Vagina (tissue), 2 donors: ENCODE data around the gene PYCARD. TPM values are rescaled to one million over a fixed set of nuclear protein-coding genes. Genes with fewer than 3 reads are reported as not detected.
A peak's percentile ranks its signal among the peaks of the same experiment; 100 is the strongest.

ENCODE experiments used
- DNase-seq, 2 donors: peaks; one replicate each; pipeline ENCODE4 v3.0.0-alpha.2; 2017; ENCODE audit errors: extremely low spot score in 2 of 2
- H3K27ac ChIP-seq: fragments of 200-600 bp; sonication (generic); one replicate; pipeline ENCODE4 v1.5.1; 2019
- H3K27me3 ChIP-seq: fragments of 200-600 bp; sonication (generic); one replicate; pipeline ENCODE4 v1.5.1; 2019
- H3K36me3 ChIP-seq, 2 donors: fragments of 200-600 bp; sonication (generic); one replicate each; pipeline ENCODE4 v1.5.1; 2017 to 2019
- H3K4me1 ChIP-seq: fragments of 200-600 bp; sonication (generic); one replicate; pipeline ENCODE4 v1.5.1; 2019
- H3K4me3 ChIP-seq, 2 donors: fragments of 200-600 bp; sonication (generic); 1 replicate in 1 of 2; 2 replicates in 1 of 2; pipeline ENCODE4 v1.5.1; 2016 to 2019
- H3K9me3 ChIP-seq: fragments of 200-600 bp; sonication (generic); one replicate; pipeline ENCODE4 v1.5.1; 2019
- CTCF ChIP-seq, 3 experiments: fragments of 450-650 bp in 2 of 3; fragments of 200-600 bp in 1 of 3; sonication (generic) in 1 of 3; IDR thresholded peaks; one replicate each; pipeline ENCODE4 v1.5.1; 2017 to 2019; ENCODE audit warnings: antibody characterized with exemption in 3 of 3, mild to moderate bottlenecking in 2 of 3, moderate library complexity in 2 of 3
- POLR2A ChIP-seq, 2 donors: fragments of 450-650 bp; IDR thresholded peaks; one replicate each; pipeline ENCODE4 v1.6.1; 2017; ENCODE audit warnings: antibody characterized with exemption in 2 of 2, mild to moderate bottlenecking in 2 of 2, moderate library complexity in 2 of 2
- POLR2AphosphoS5 ChIP-seq, 2 donors: sonication (generic); formaldehyde crosslinking; IDR thresholded peaks; one replicate each; pipeline ENCODE4 v1.9.0; 2017; ENCODE audit warnings: antibody characterized with exemption in 2 of 2, mild to moderate bottlenecking in 2 of 2, low read depth in 1 of 2; ENCODE audit not compliant: insufficient read depth in 1 of 2
- intact Hi-C: fragments of 100-400 bp; cut with DNase I; formaldehyde crosslinking; loops from one replicate; pipeline ENCODE4 v1.15.1; 2023
- total RNA-seq: library from RNA; depleted of rRNA; stranded (reverse); fragments of >200 nt; gene quantifications from one replicate; pipeline ENCODE4 v1.2.3, GENCODE V29; 2016

PYCARD gene
- total RNA-seq, 1 donor from 2014 or later = 85.0 TPM

DNA sequence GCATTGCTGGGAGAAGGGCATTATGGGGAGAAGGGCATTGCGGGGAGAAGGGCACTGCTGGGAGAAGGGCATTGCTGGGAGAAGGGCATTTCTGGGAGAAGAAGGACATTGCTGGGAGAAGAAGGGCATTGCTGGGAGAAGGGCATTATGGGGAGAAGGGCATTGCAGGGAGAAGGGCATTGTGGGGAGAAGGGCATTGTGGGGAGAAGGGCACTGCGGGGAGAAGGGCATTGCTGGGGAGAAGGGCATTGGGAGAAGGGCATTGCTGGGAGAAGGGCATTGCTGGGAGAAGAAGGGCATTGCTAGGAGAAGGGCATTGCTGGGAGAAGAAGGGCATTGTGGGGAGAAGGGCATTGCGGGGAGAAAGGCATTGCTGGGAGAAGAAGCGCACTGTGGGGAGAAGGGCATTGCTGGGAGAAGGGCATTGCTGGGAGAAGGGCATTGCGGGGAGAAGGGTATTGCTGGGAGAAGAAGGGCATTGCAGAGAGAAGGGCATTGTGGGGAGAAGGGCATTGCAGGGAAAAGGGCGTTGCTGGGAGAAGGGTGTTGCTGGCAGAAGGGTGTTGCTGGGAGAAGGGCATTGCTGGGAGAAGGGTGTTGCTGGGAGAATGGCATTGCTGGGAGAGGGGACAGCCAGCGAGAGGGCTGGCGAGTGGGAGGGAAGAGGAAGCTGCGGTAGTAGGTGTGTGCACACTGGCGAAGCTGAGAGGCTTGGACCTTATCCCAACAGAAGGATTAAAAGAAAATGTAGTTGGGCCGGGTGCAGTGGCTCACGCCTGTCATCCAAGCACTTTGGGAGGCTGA, 19.0 kb upstream of the PYCARD start:
- intact Hi-C loops = no loop called here

DNA sequence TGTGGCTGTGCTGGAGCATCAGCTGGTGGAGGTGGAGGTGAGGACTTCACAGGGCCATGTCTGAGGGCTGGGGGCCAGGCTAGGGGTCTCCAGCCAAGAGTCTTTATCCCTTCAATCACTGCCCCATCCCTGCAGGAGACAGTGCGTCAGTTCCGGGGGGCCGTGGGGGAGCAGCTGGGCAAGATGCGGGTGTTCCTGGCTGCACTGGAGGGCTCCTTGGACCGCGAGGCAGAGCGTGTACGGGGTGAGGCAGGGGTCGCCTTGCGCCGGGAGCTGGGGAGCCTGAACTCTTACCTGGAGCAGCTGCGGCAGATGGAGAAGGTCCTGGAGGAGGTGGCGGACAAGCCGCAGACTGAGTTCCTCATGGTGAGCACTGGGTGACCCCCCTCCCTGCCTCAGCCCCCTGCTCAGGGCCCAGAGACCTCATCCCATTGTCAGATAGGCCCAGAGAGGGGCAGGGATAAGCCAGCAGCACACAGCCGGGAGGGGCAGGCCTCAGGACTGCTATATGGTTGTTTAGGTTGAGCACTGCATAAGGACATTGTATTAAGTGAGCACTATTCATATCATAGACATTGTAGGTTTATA, 16.7 kb upstream of the PYCARD start:
- intact Hi-C loops = no loop called here
- TF ChIP-seq POLR2AphosphoS5 (IDR thresholded peaks at IDR 0.05; ENCODE audit: insufficient read depth in 1 of 2, low read depth in 1 of 2) = no peak
- TF ChIP-seq POLR2A (IDR thresholded peaks at IDR 0.05) = no peak
- TF ChIP-seq CTCF (IDR thresholded peaks at IDR 0.05) = no peak
- Histone ChIP-seq H3K27ac (no peak overlapping the region), H3K27me3 (no peaks in the 10 kb centered on the region), H3K4me1 (peaks cover 29% of the 10 kb centered on the region), H3K4me3 (no peak overlapping the region), H3K9me3 (no peaks in the 10 kb centered on the region), H3K36me3 (no peaks in the 10 kb centered on the region)
- DNase-seq = no peak

More for the DNA sequence above, 19.0 kb upstream of the PYCARD start:
- TF ChIP-seq POLR2AphosphoS5 (IDR thresholded peaks at IDR 0.05; ENCODE audit: insufficient read depth in 1 of 2, low read depth in 1 of 2) = no peak
- TF ChIP-seq POLR2A (IDR thresholded peaks at IDR 0.05) = no peak
- no peak for TF ChIP-seq CTCF (IDR thresholded peaks at IDR 0.05)
- no peak overlapping the region for H3K4me3 ChIP-seq
- no peaks in the 10 kb centered on the region for H3K9me3 ChIP-seq
- H3K27me3 ChIP-seq = no peaks in the 10 kb centered on the region
- H3K27ac ChIP-seq = no peak overlapping the region
- DNase-seq = no peak
- peaks cover 6% of the 10 kb centered on the region for H3K4me1 ChIP-seq
- H3K36me3 ChIP-seq = no peaks in the 10 kb centered on the region

- Histone ChIP-seq H3K9me3 (no peaks in the 10 kb centered on the region), H3K4me3 (peak overlapping the region; percentile 43 to 60), H3K27ac (no peak overlapping the region), H3K4me1 (peaks cover 32% of the 10 kb centered on the region), H3K36me3 (no peaks in the 10 kb centered on the region), H3K27me3 (no peaks in the 10 kb centered on the region)
- no peak for DNase-seq
- intact Hi-C loops = no loop called here
- no peak for TF ChIP-seq POLR2A (IDR thresholded peaks at IDR 0.05)
- TF ChIP-seq POLR2AphosphoS5 (IDR thresholded peaks at IDR 0.05; ENCODE audit: insufficient read depth in 1 of 2, low read depth in 1 of 2) = no peak
- TF ChIP-seq CTCF (IDR thresholded peaks at IDR 0.05) = no peak
These were observed 14.6 kb upstream of the PYCARD start for GRCh38 chr16:31217136-31217530.

DNA sequence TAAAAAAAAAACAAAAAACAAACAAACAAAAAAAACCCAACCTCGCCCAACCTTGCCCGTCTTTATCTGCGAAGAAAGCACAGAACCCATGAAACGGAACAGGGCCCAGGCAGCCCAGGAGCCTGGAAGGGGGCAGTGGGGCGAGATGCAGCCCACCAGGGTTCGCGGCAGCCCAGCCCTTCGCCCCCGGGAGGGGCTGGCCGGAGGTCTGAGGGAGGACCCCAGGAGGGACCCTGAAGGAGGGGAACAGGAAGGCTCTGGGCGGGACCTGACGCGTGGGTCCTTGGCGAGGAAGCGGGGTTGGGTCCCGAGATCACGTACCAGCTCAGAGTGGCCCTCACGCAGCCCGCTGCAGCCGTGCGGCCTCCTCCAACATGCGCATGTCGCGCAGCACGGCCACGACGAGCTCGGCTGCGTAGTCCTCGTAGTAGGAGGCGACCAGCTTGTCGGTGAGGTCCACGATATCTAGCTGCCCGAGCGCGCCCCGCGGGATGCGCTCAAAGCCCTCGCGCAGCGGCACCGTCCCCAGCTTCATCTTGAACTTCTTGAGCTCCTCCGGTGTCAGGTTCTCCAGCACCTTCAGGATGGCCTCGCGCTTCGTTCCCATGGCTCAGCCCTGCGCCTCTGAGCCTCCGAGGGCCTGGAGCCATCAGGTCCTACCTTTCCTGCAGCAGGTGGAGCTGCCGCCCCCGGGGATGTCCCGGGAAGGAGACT, 14.0 kb upstream of the PYCARD start, which contains the start of gene PYDC1:
TSS of gene PYDC1 (minus strand) at position 714 of the 714 bp plus-strand sequence. CDS start at position 607, 107 bp downstream.
- intact Hi-C loops = no loop called here
- Histone ChIP-seq H3K4me1 (peaks cover 32% of the 10 kb centered on the region), H3K4me3 (peak within 1 kb of the TSS; percentile 43 to 60), H3K27ac (no peak within 1 kb of the TSS), H3K36me3 (no peaks in the 10 kb centered on the region), H3K27me3 (no peaks in the 10 kb centered on the region), H3K9me3 (no peaks in the 10 kb centered on the region)
- DNase-seq = no peak
- TF ChIP-seq POLR2AphosphoS5 (IDR thresholded peaks at IDR 0.05; ENCODE audit: insufficient read depth in 1 of 2, low read depth in 1 of 2) (no peak), CTCF (IDR thresholded peaks at IDR 0.05) (no peak), POLR2A (IDR thresholded peaks at IDR 0.05) (no peak)
